Measurements from ENCODE around the gene CXXC5.

DNA sequence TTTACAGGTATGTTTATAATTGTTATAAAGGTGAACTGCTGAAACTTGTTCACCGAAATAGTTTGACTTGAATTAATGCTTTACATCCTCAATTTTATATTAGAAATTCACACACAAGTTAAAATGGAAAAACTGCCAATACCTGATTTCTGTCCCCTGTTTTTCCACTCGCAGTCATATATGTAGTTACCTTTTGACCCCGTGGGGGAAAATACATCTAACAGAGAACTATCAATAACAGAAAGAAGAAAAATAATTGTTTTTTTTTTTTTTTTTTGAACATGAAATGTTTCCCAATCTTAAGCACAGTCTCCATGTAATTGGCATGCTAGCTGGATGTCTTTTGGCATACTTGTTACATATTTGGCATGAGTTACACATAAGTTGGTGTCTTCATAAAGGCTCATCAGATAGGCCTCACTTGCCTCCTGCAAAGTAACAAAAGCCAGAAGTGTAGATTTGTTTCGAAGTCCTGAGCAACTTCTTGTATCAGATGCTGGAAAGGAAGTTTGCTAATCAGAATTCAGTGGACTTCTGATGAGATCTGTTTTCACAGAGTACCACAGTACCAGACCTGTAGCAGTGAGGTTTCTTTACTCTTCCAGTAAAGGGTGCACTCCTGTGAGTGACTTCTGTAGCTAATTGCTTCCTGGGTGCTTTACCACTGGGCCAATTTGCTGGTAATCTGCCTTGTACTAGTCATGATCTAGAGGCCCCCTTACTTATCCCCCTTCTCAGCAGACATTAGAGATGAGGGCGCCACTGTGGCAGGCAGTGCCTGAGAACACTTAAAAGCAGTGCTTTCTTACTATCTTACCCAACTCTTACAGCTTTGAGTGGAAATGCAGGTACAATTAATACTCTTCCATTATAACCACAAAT is 36.2 kb upstream of the CXXC5 start:
- TF ChIP-seq POLR2A (IDR thresholded peaks at IDR 0.05; ENCODE audit: low read depth, low read length) (no peak), POLR2AphosphoS5 (IDR thresholded peaks at IDR 0.05; ENCODE audit: low read depth, low read length) (no peak), TAF1 (IDR thresholded peaks at IDR 0.05; ENCODE audit: borderline replicate concordance, low read depth, low read length) (no peak)

All from GM12892 (cell line).